ENCODE measurements around the gene VAPB.

- no peak for TF ChIP-seq CTCF (IDR thresholded peaks at IDR 0.05 in 2 of 3, conservative IDR thresholded peaks at IDR 0.05 in 1 of 3; ENCODE audit: borderline replicate concordance in 1 of 3, insufficient read depth in 1 of 3, low read depth in 2 of 3, low read length in 2 of 3)
- TF ChIP-seq EZH2 (IDR thresholded peaks at IDR 0.05): no peak
- no peak for TF ChIP-seq POLR2AphosphoS5 (IDR thresholded peaks at IDR 0.05; ENCODE audit: low read depth, low read length)
- no peak for TF ChIP-seq JUND (IDR thresholded peaks at IDR 0.05)
- TF ChIP-seq YY1 (IDR thresholded peaks at IDR 0.05; ENCODE audit: extremely low read depth, insufficient replicate concordance, low read depth, low read length): no peak
- no peak for TF ChIP-seq EGR1 (IDR thresholded peaks at IDR 0.05; ENCODE audit: low read depth)
- no peak for TF ChIP-seq MAX (IDR thresholded peaks at IDR 0.05)
- TF ChIP-seq EZH2phosphoT487 (IDR thresholded peaks at IDR 0.05; ENCODE audit: borderline replicate concordance): no peak
- TF ChIP-seq POLR2A (IDR thresholded peaks at IDR 0.05; ENCODE audit: borderline replicate concordance, extremely low read depth, insufficient read depth, insufficient read length): no peak
- TF ChIP-seq CEBPB (IDR thresholded peaks at IDR 0.05; ENCODE audit: low read depth): no peak
Measured at GRCh38 chr20:58453391-58453790, 64.4 kb downstream of the VAPB start.
